B cell (primary cell): Measurements from ENCODE around the gene SYT17.

ENCODE experiments used
- CTCF ChIP-seq: fragments of 200-600 bp; IDR thresholded peaks from one replicate; pipeline ENCODE4 v1.8.0; 2022; ENCODE audit warnings: antibody characterized with exemption, mild to moderate bottlenecking
- EZH2 ChIP-seq: IDR thresholded peaks from 2 replicates; pipeline ENCODE4 v1.6.1; 2012; ENCODE audit warnings: borderline replicate concordance, low read depth, mild to moderate bottlenecking, moderate library complexity, low read length; ENCODE audit not compliant: insufficient read depth, poor library complexity, severe bottlenecking

GRCh38 chr16:19252904-19253303 is 84.9 kb downstream of the SYT17 start:
- no peak for TF ChIP-seq CTCF
- TF ChIP-seq EZH2 = no peak
